Natural killer cell treated with Interleukin-12 subunit alpha and Interleukin-12 subunit beta and Interleukin-15 and Interleukin-18, amount 100 ng/mL, for 72 hours (primary cell): ENCODE measurements around the gene RPL22. TPM values are rescaled to one million over a fixed set of nuclear protein-coding genes. Genes with fewer than 3 reads are reported as not detected.

ENCODE experiments used
- ATAC-seq, 2 donors: fragments of 150-1000 bp; cut with Tn5 transposase in 1 of 2; sonication (Bioruptor Pico), chemical (Tn5 transposase) in 1 of 2; 2 replicates each; pipeline ENCODE4 v1.10.0; 2021
- DNase-seq: peaks from one replicate; pipeline ENCODE4 v3.0.0; 2022; ENCODE audit warnings: low spot score
- H3K27ac Mint-ChIP-seq, 2 donors: 1 replicate in 1 of 2; 2 replicates in 1 of 2; pipeline ENCODE4 v1.8.0; 2022; ENCODE audit warnings: mixed read lengths in 2 of 2, mild to moderate bottlenecking in 1 of 2, moderate library complexity in 1 of 2
- H3K27me3 Mint-ChIP-seq, 2 donors: 1 replicate in 1 of 2; 2 replicates in 1 of 2; pipeline ENCODE4 v1.8.0; 2022; ENCODE audit warnings: mixed read lengths in 2 of 2
- H3K36me3 Mint-ChIP-seq: one replicate; pipeline ENCODE4 v1.8.0; 2022; ENCODE audit warnings: mixed read lengths
- H3K4me1 Mint-ChIP-seq, 2 donors: 1 replicate in 1 of 2; 2 replicates in 1 of 2; pipeline ENCODE4 v1.8.0; 2022; ENCODE audit warnings: low read depth in 2 of 2, mixed read lengths in 2 of 2, mild to moderate bottlenecking in 1 of 2
- H3K4me3 Mint-ChIP-seq: one replicate; pipeline ENCODE4 v1.8.0; 2022; ENCODE audit warnings: mixed read lengths
- H3K9me3 Mint-ChIP-seq: 2 replicates; pipeline ENCODE4 v1.8.0; 2022; ENCODE audit warnings: mixed read lengths
- total RNA-seq, 2 donors: library from RNA; stranded (reverse); gene quantifications; one replicate each; pipeline ENCODE4 v1.2.3, GENCODE V29; 2022

Gene RPL22
- total RNA-seq, 2 donors from 2014 or later = 209 to 355 TPM

GRCh38 chr1:6154525-6155319, 44.7 kb downstream of the RPL22 start:
- ATAC-seq = no peak
- Mint-ChIP-seq H3K4me3 (no peak overlapping the region), H3K4me1 (peaks cover 0 to 2% of the 10 kb centered on the region in 2 donors), H3K36me3 (no peaks in the 10 kb centered on the region), H3K27me3 (peaks cover 3 to 5% of the 10 kb centered on the region in 2 donors), H3K27ac (no peak overlapping the region), H3K9me3 (no peaks in the 10 kb centered on the region)
- no peak for DNase-seq

GRCh38 chr1:6152882-6153281, 46.5 kb downstream of the RPL22 start:
- H3K4me1 Mint-ChIP-seq = peaks cover 0 to 2% of the 10 kb centered on the region in 2 donors
- no peaks in the 10 kb centered on the region for H3K36me3 Mint-ChIP-seq

GRCh38 chr1:6152181-6152580, 47.2 kb downstream of the RPL22 start:
- no peak overlapping the region for H3K4me3 Mint-ChIP-seq
- no peaks in the 10 kb centered on the region for H3K36me3 Mint-ChIP-seq
- H3K27ac Mint-ChIP-seq = no peak overlapping the region
- H3K4me1 Mint-ChIP-seq = peaks cover 0 to 2% of the 10 kb centered on the region in 2 donors
- no peaks in the 10 kb centered on the region for H3K9me3 Mint-ChIP-seq
- DNase-seq = no peak
- ATAC-seq = no peak
- no peaks in the 10 kb centered on the region for H3K27me3 Mint-ChIP-seq

More at GRCh38 chr1:6152882-6153281, 46.5 kb downstream of the RPL22 start:
- DNase-seq (no peak), ATAC-seq (no peak)
- Mint-ChIP-seq H3K9me3 (no peaks in the 10 kb centered on the region), H3K4me3 (no peak overlapping the region), H3K27ac (no peak overlapping the region), H3K27me3 (no peaks in the 10 kb centered on the region)

GRCh38 chr1:6151291-6151822, 48.0 kb downstream of the RPL22 start:
- Mint-ChIP-seq H3K27me3 (no peaks in the 10 kb centered on the region), H3K9me3 (no peaks in the 10 kb centered on the region), H3K36me3 (no peaks in the 10 kb centered on the region), H3K27ac (no peak overlapping the region), H3K4me3 (no peak overlapping the region), H3K4me1 (peaks cover 0 to 2% of the 10 kb centered on the region in 2 donors)
- DNase-seq (no peak), ATAC-seq (no peak)

- Mint-ChIP-seq H3K4me1 (no peaks in the 10 kb centered on the region), H3K4me3 (no peak overlapping the region), H3K27me3 (no peaks in the 10 kb centered on the region), H3K27ac (no peak overlapping the region), H3K9me3 (no peaks in the 10 kb centered on the region), H3K36me3 (no peaks in the 10 kb centered on the region)
- DNase-seq = no peak
- ATAC-seq = no peak
Observed at GRCh38 chr1:6150006-6150938, 49.1 kb downstream of the RPL22 start.

- Mint-ChIP-seq H3K9me3 (no peaks in the 10 kb centered on the region), H3K27ac (no peak overlapping the region), H3K27me3 (no peaks in the 10 kb centered on the region), H3K4me1 (no peaks in the 10 kb centered on the region), H3K4me3 (no peak overlapping the region), H3K36me3 (no peaks in the 10 kb centered on the region)
- DNase-seq (no peak), ATAC-seq (no peak)
Observed at GRCh38 chr1:6149597-6149996, 49.8 kb downstream of the RPL22 start.

- peak overlapping the region; percentile 47 for H3K4me3 Mint-ChIP-seq
Observed at GRCh38 chr1:6148497-6149241, 50.7 kb downstream of the RPL22 start.

GRCh38 chr1:6145864-6146410, 53.5 kb downstream of the RPL22 start:
- DNase-seq (no peak), ATAC-seq (no peak)
- no peaks in the 10 kb centered on the region for H3K9me3 Mint-ChIP-seq
- H3K4me1 Mint-ChIP-seq = no peaks in the 10 kb centered on the region
- H3K4me3 Mint-ChIP-seq = no peak overlapping the region
- no peaks in the 10 kb centered on the region for H3K36me3 Mint-ChIP-seq
- H3K27me3 Mint-ChIP-seq = no peaks in the 10 kb centered on the region
- H3K27ac Mint-ChIP-seq = no peak overlapping the region

More at GRCh38 chr1:6148497-6149241, 50.7 kb downstream of the RPL22 start:
- Mint-ChIP-seq H3K27me3 (no peaks in the 10 kb centered on the region), H3K9me3 (no peaks in the 10 kb centered on the region), H3K4me1 (no peaks in the 10 kb centered on the region), H3K36me3 (no peaks in the 10 kb centered on the region), H3K27ac (no peak overlapping the region)
- ATAC-seq (peak; percentile 83 to 92), DNase-seq (no peak)

GRCh38 chr1:6145396-6145750, 54.0 kb downstream of the RPL22 start:
- ATAC-seq (no peak), DNase-seq (no peak)
- no peaks in the 10 kb centered on the region for H3K4me1 Mint-ChIP-seq
- H3K4me3 Mint-ChIP-seq = no peak overlapping the region
- no peaks in the 10 kb centered on the region for H3K27me3 Mint-ChIP-seq
- H3K36me3 Mint-ChIP-seq = no peaks in the 10 kb centered on the region
- H3K9me3 Mint-ChIP-seq = no peaks in the 10 kb centered on the region
- no peak overlapping the region for H3K27ac Mint-ChIP-seq

GRCh38 chr1:6144647-6145395, 54.6 kb downstream of the RPL22 start:
- Mint-ChIP-seq H3K36me3 (no peaks in the 10 kb centered on the region), H3K9me3 (no peaks in the 10 kb centered on the region)

GRCh38 chr1:6144175-6144574, 55.2 kb downstream of the RPL22 start:
- Mint-ChIP-seq H3K4me1 (no peaks in the 10 kb centered on the region), H3K36me3 (no peaks in the 10 kb centered on the region), H3K27ac (no peak overlapping the region), H3K27me3 (no peaks in the 10 kb centered on the region), H3K4me3 (no peak overlapping the region), H3K9me3 (no peaks in the 10 kb centered on the region)
- no peak for DNase-seq
- no peak for ATAC-seq

More at GRCh38 chr1:6144647-6145395, 54.6 kb downstream of the RPL22 start:
- ATAC-seq = no peak
- H3K4me3 Mint-ChIP-seq = no peak overlapping the region
- no peaks in the 10 kb centered on the region for H3K27me3 Mint-ChIP-seq
- no peaks in the 10 kb centered on the region for H3K4me1 Mint-ChIP-seq
- DNase-seq = no peak
- H3K27ac Mint-ChIP-seq = no peak overlapping the region

GRCh38 chr1:6143395-6143794, 56.0 kb downstream of the RPL22 start:
- H3K9me3 Mint-ChIP-seq = no peaks in the 10 kb centered on the region
- DNase-seq = no peak
- H3K36me3 Mint-ChIP-seq = no peaks in the 10 kb centered on the region
- H3K27me3 Mint-ChIP-seq = no peaks in the 10 kb centered on the region
- H3K27ac Mint-ChIP-seq = no peak overlapping the region
- no peak for ATAC-seq
- no peaks in the 10 kb centered on the region for H3K4me1 Mint-ChIP-seq
- no peak overlapping the region for H3K4me3 Mint-ChIP-seq

- Mint-ChIP-seq H3K36me3 (no peaks in the 10 kb centered on the region), H3K9me3 (no peaks in the 10 kb centered on the region), H3K4me1 (no peaks in the 10 kb centered on the region), H3K4me3 (no peak overlapping the region), H3K27ac (no peak overlapping the region), H3K27me3 (no peaks in the 10 kb centered on the region)
- no peak for ATAC-seq
- no peak for DNase-seq
Observed at GRCh38 chr1:6142734-6143133, 56.7 kb downstream of the RPL22 start.
